DLD1 (cell line): ENCODE data around the gene TCFL5.

Experiments used
- in situ Hi-C: cut with HindIII; loops from 2 replicates; pipeline ENCODE4 v1.10.0; 2017; ENCODE audit warnings: low sequenced_read_pairs

The TCFL5 gene

GRCh38 chr20:62861726-62862336, at the start of gene TCFL5:
Gene TCFL5, minus strand, starts transcription at chr20:62861822. Its CDS starts 152 bp downstream, at chr20:62861670.
- in situ Hi-C loops = no loop called here

- in situ Hi-C loops = no loop called here
Measured at GRCh38 chr20:62910777-62911497, 49.3 kb upstream of the TCFL5 start.

GRCh38 chr20:62910217-62910766, 48.7 kb upstream of the TCFL5 start:
- in situ Hi-C loops = no loop called here

- in situ Hi-C loops = no loop called here
Measured at GRCh38 chr20:62908971-62909791, 47.6 kb upstream of the TCFL5 start.

- in situ Hi-C loops = no loop called here
Measured at GRCh38 chr20:62907384-62908317, 46.0 kb upstream of the TCFL5 start.

GRCh38 chr20:62906647-62907375, 45.2 kb upstream of the TCFL5 start:
- in situ Hi-C loops = no loop called here

GRCh38 chr20:62906209-62906608, 44.6 kb upstream of the TCFL5 start:
- in situ Hi-C loops = no loop called here

- in situ Hi-C loops = no loop called here
Measured at GRCh38 chr20:62905536-62906117, 44.0 kb upstream of the TCFL5 start.

- in situ Hi-C loops = no loop called here
Measured at GRCh38 chr20:62902926-62903615, 41.4 kb upstream of the TCFL5 start.

GRCh38 chr20:62901891-62902290, 40.3 kb upstream of the TCFL5 start:
- in situ Hi-C loops = no loop called here

GRCh38 chr20:62900692-62901584, 39.3 kb upstream of the TCFL5 start:
- in situ Hi-C loops = no loop called here

- in situ Hi-C loops = no loop called here
Measured at GRCh38 chr20:62900052-62900691, 38.5 kb upstream of the TCFL5 start.

- in situ Hi-C loops = no loop called here
Measured at GRCh38 chr20:62899633-62900051, 38.0 kb upstream of the TCFL5 start.

- in situ Hi-C loops = no loop called here
Measured at GRCh38 chr20:62898970-62899632, 37.5 kb upstream of the TCFL5 start.

GRCh38 chr20:62898093-62898964, 36.7 kb upstream of the TCFL5 start:
- in situ Hi-C loops = no loop called here

GRCh38 chr20:62897666-62898065, 36.0 kb upstream of the TCFL5 start:
- in situ Hi-C loops = no loop called here
